OCI-LY7 (cell line): ENCODE results near the gene CCDC148. TPM values are rescaled to one million over a fixed set of nuclear protein-coding genes. Genes with fewer than 3 reads are reported as not detected.

Experiments
- BruUV-seq: library from RNA; stranded (reverse); fragments of 400-500 nt; replicated peaks from 2 replicates; lab custom pipeline; 2021; lab: Mats Ljungman, UMichigan
- CTCF ChIA-PET: fragments of 300-600 bp; sonication (Branson Sonifier 250); formaldehyde crosslinking; loops from one replicate; lab custom pipeline; 2022; ENCODE audit warnings: antibody characterized with exemption; ENCODE audit not compliant: unreplicated experiment; lab: Charles Lee
- POLR2A ChIA-PET: fragments of 300-600 bp; sonication (Branson Sonifier 250); formaldehyde crosslinking; loops from one replicate; lab custom pipeline; 2022; ENCODE audit warnings: antibody characterized with exemption; lab: Charles Lee
- DNase-seq: peaks from one replicate; pipeline ENCODE4 v3.0.0-alpha.2; 2015; ENCODE audit warnings: low spot score
- H2AFZ ChIP-seq: fragments of 200-600 bp; sonication (generic), shearing (Covaris generic); 2 replicates; pipeline ENCODE4 v1.6.1; 2014; ENCODE audit warnings: mild to moderate bottlenecking, antibody characterized with exemption, low read length, moderate library complexity
- H3K27ac ChIP-seq: fragments of 200-600 bp; sonication (generic); 2 replicates; pipeline ENCODE4 v1.5.1; 2014; ENCODE audit warnings: mixed run types, low read depth, mild to moderate bottlenecking, moderate library complexity, low read length, inconsistent platforms; ENCODE audit not compliant: poor library complexity, severe bottlenecking
- H3K36me3 ChIP-seq: fragments of 200-600 bp; sonication (generic); 2 replicates; pipeline ENCODE4 v1.6.1; 2014; ENCODE audit warnings: mild to moderate bottlenecking, antibody characterized with exemption, low read length, moderate library complexity, mixed read lengths; ENCODE audit not compliant: insufficient read depth
- H3K4me1 ChIP-seq: fragments of 200-600 bp; sonication (generic); 2 replicates; pipeline ENCODE4 v1.5.1; 2014; ENCODE audit warnings: mild to moderate bottlenecking, low read length; ENCODE audit not compliant: insufficient read depth, poor library complexity, severe bottlenecking
- H3K4me2 ChIP-seq: fragments of 200-600 bp; sonication (generic); 2 replicates; pipeline ENCODE4 v1.6.1; 2014; ENCODE audit warnings: mild to moderate bottlenecking, low read length
- H3K4me3 ChIP-seq: fragments of 200-600 bp; sonication (generic); 2 replicates; pipeline ENCODE4 v1.5.1; 2014; ENCODE audit warnings: mild to moderate bottlenecking, low read depth, low read length; ENCODE audit not compliant: poor library complexity, severe bottlenecking
- H3K79me2 ChIP-seq: fragments of 200-600 bp; sonication (generic); 2 replicates; pipeline ENCODE4 v1.6.1; 2016; ENCODE audit warnings: low read depth, mild to moderate bottlenecking, low read length, moderate library complexity, mixed read lengths; ENCODE audit not compliant: insufficient read depth
- H3K9me2 ChIP-seq: fragments of 200-600 bp; sonication (generic); 2 replicates; pipeline ENCODE4 v1.6.1; 2016; ENCODE audit warnings: mild to moderate bottlenecking, low read length, mixed read lengths; ENCODE audit not compliant: insufficient read depth
- H3K9me3 ChIP-seq: fragments of 200-600 bp; sonication (generic); 2 replicates; pipeline ENCODE4 v1.6.1; 2014; ENCODE audit warnings: mild to moderate bottlenecking, mixed run types, low read length, mixed read lengths
- H4K20me1 ChIP-seq: fragments of 200-600 bp; sonication (generic); 2 replicates; pipeline ENCODE4 v1.6.1; 2014; ENCODE audit warnings: mild to moderate bottlenecking, antibody characterized with exemption, low read length, moderate library complexity, mixed read lengths; ENCODE audit not compliant: insufficient read depth
- CTCF ChIP-seq: fragments of 200-600 bp; sonication (generic); conservative IDR thresholded peaks from 2 replicates; pipeline ENCODE4 v1.5.1; 2014; ENCODE audit warnings: mild to moderate bottlenecking, antibody characterized with exemption, low read length, moderate library complexity, mixed read lengths
- EZH2phosphoT487 ChIP-seq: fragments of 200-600 bp; sonication (generic); IDR thresholded peaks from 2 replicates; pipeline ENCODE4 v1.6.1; 2018; ENCODE audit warnings: low read depth, borderline replicate concordance, mild to moderate bottlenecking, mixed run types, antibody characterized with exemption, low read length, moderate library complexity, mixed read lengths
- intact Hi-C: fragments of 100-400 bp; cut with micrococcal nuclease; formaldehyde crosslinking; loops from one replicate; pipeline ENCODE4 v1.10.0; 2022; ENCODE audit not compliant: unreplicated experiment
- total RNA-seq, 2 experiments: library from RNA; depleted of rRNA in 1 of 2; stranded (reverse); fragments of >200 nt in 1 of 2; shearing (Covaris generic) in 1 of 2; gene quantifications; 2 replicates each; pipeline ENCODE4 v1.2.3, GENCODE V29; 2014 to 2022

CCDC148 gene
- total RNA-seq, 2 experiments from 2014 or later, result 0.19 to 0.99 TPM

GRCh38 chr2:158395166-158395565 lies 61.4 kb downstream of the CCDC148 start:
- H3K4me2 ChIP-seq, result no peak overlapping the region
- H3K36me3 ChIP-seq, result no peaks in the 10 kb centered on the region
- no TSS peak for BruUV-seq
- ChIA-PET POLR2A (interaction anchor here (0.7 kb wide), 1 partner anchor 741 kb away, joined by 3 read pairs; no protein-coding TSS in a partner anchor), CTCF (no interaction called here)
- H3K9me2 ChIP-seq, result no peaks in the 10 kb centered on the region
- H3K79me2 ChIP-seq, result no peaks in the 10 kb centered on the region
- H3K27ac ChIP-seq, result no peak overlapping the region
- intact Hi-C loops, result no loop called here
- no peak overlapping the region for H3K4me3 ChIP-seq
- H4K20me1 ChIP-seq, result no peaks in the 10 kb centered on the region
- no peaks in the 10 kb centered on the region for H3K9me3 ChIP-seq
- H2AFZ ChIP-seq, result no peak overlapping the region
- no peak for TF ChIP-seq EZH2phosphoT487
- no peak for TF ChIP-seq CTCF
- H3K4me1 ChIP-seq, result no peaks in the 10 kb centered on the region
- DNase-seq, result no peak

GRCh38 chr2:158394453-158394852 lies 62.1 kb downstream of the CCDC148 start:
- H3K27ac ChIP-seq, result no peak overlapping the region
- intact Hi-C loops, result no loop called here
- POLR2A ChIA-PET, result interaction anchor here (0.7 kb wide), 1 partner anchor 123 kb away, joined by 4 read pairs; no protein-coding TSS in a partner anchor
- no peak overlapping the region for H2AFZ ChIP-seq
- no peaks in the 10 kb centered on the region for H3K9me3 ChIP-seq
- CTCF ChIA-PET, result no interaction called here
- TF ChIP-seq CTCF (no peak), EZH2phosphoT487 (no peak)
- no peaks in the 10 kb centered on the region for H4K20me1 ChIP-seq
- no peaks in the 10 kb centered on the region for H3K36me3 ChIP-seq
- no peak overlapping the region for H3K4me2 ChIP-seq
- no peak for DNase-seq
- H3K4me1 ChIP-seq, result no peaks in the 10 kb centered on the region
- no peaks in the 10 kb centered on the region for H3K79me2 ChIP-seq
- no TSS peak for BruUV-seq
- no peak overlapping the region for H3K4me3 ChIP-seq
- no peaks in the 10 kb centered on the region for H3K9me2 ChIP-seq

- Histone ChIP-seq H2AFZ (no peak overlapping the region), H3K36me3 (no peaks in the 10 kb centered on the region), H3K27ac (no peak overlapping the region), H4K20me1 (no peaks in the 10 kb centered on the region), H3K9me2 (no peaks in the 10 kb centered on the region), H3K9me3 (no peaks in the 10 kb centered on the region), H3K79me2 (no peaks in the 10 kb centered on the region), H3K4me3 (no peak overlapping the region), H3K4me1 (no peaks in the 10 kb centered on the region), H3K4me2 (no peak overlapping the region)
- ChIA-PET POLR2A (interaction anchor here (0.6 to 0.7 kb wide), 2 partner anchors 122 to 151 kb away, joined by 4 to 5 read pairs; no protein-coding TSS in a partner anchor), CTCF (no interaction called here)
- no TSS peak for BruUV-seq
- TF ChIP-seq CTCF, result no peak
- intact Hi-C loops, result no loop called here
- no peak for DNase-seq
These were observed 62.7 kb downstream of the CCDC148 start for GRCh38 chr2:158393886-158394285.
